ENCODE measurements around the gene SARDH. TPM values are rescaled to one million over a fixed set of nuclear protein-coding genes. Genes with fewer than 3 reads are reported as not detected.

The SARDH gene
- total and polyA plus RNA-seq, 2 of the 8 experiments (the other 6 are each of a cell fraction or from before 2014, with no cell fraction given), result 6.4 to 7.4 TPM

DNA sequence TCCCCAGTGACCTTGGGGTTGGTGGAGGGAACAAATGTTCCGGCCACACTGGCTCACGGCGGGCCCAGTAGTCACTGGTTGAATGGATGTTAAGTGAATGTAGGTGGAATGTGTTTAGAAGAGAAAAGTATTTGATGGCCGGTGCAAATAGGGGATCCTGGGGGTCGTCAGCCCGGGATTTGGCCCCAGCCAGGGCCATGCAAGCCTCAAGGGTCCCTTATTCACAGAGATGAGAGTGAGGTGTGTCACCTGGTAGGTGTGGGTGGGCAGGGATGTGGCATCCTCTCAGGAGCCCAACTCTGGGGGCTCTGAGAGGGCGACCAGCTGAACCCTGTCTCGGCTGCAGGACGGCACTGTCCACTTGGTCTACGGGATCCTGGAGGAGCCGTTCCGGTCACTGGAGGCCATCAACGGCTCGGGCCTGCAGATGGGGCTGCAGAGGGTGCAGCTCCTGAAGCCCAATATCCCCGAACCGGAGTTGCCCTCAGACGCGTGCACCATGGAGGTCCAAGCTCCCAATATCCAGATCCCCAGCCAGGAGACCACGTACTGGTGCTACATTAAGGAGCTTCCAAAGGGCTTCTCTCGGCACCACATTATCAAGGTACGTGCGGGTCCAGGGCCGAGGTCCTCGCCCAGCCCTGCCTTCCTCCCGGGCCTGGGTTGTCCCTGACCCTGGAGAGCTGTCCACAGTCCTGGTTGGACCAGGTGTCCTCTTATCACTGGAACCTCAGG is 96.1 kb downstream of the SARDH start:
- H3K79me2 ChIP-seq (ENCODE audit: control insufficient read depth in 1 of 2, insufficient read depth in 2 of 2, low read length in 2 of 2), result no peaks in the 10 kb centered on the region
- CTCF ChIA-PET (ENCODE audit: partially characterized antibody), result interaction anchor here (0.6 to 3.3 kb wide), 9 partner anchors 11 to 293 kb away, joined by 3 to 14 read pairs (median 3); no protein-coding TSS in a partner anchor
- FAIRE-seq (no peak), DNase-seq (ENCODE audit: low read depth in 1 of 2, low spot score in 2 of 2) (no peak)
- 89% methylated on average over 25 of the region's 25 CpGs; no CpG with 5 or more reads in 1 of the 2 experiments for WGBS, 2 experiments (ENCODE audit: extremely low coverage in 1 of 2, insufficient coverage in 1 of 2, insufficient read length in 1 of 2, insufficient replicate concordance in 2 of 2, low coverage in 1 of 2, low lambda C conversion rate in 2 of 2, missing lambda C conversion rate in 1 of 2)
- H2BK12ac ChIP-seq (ENCODE audit: low read depth, low read length), result no peak overlapping the region
- no peak overlapping the region for H2BK15ac ChIP-seq (ENCODE audit: low read length)
- no peak overlapping the region for H3K14ac ChIP-seq (ENCODE audit: insufficient read length)
- peaks cover 0 to 9% (median 7%) of the 10 kb centered on the region in 4 experiments; a peak in 6 of 7 replicates for H3K4me1 ChIP-seq (replicated peaks in 1 of 4; ENCODE audit: control insufficient read depth in 3 of 4, insufficient read depth in 4 of 4, low read length in 3 of 4)
- H3K9me3 ChIP-seq (ENCODE audit: insufficient read depth in 2 of 2, low read depth in 1 of 2, low read length in 1 of 2), result no peaks in the 10 kb centered on the region
- no peak overlapping the region for H3K18ac ChIP-seq (ENCODE audit: extremely low read depth, low read length)
- H3K4ac ChIP-seq (replicated peaks; ENCODE audit: insufficient read length, low read depth, low read length), result no peak overlapping the region
- H3K36me3 ChIP-seq (ENCODE audit: control insufficient read depth in 2 of 4, insufficient read depth in 4 of 4, low read length in 3 of 4), result no peaks in the 10 kb centered on the region
- POLR2A ChIA-PET (ENCODE audit: partially characterized antibody), result interaction anchor here (0.7 to 0.9 kb wide), 2 partner anchors 13 to 38 kb away, joined by 3 to 4 read pairs; no protein-coding TSS in a partner anchor
- H3K9ac ChIP-seq (replicated peaks in 1 of 4; ENCODE audit: extremely low read depth in 1 of 4, low read depth in 3 of 4, low read length in 3 of 4), result no peak overlapping the region
- H4K91ac ChIP-seq (replicated peaks; ENCODE audit: insufficient read length, low read length), result no peak overlapping the region
- H3K27me3 ChIP-seq (replicated peaks in 1 of 4; ENCODE audit: control insufficient read depth in 3 of 4, extremely low read depth in 1 of 4, insufficient read depth in 3 of 4, low read length in 3 of 4), result no peaks in the 10 kb centered on the region; a peak in 1 of 7 replicates
- H4K5ac ChIP-seq (ENCODE audit: insufficient read length, low read depth, low read length), result no peak overlapping the region
- no peaks in the 10 kb centered on the region; the same call in 1 of the 2 replicates for H3K79me1 ChIP-seq (ENCODE audit: low read depth, low read length)
- H2AK5ac ChIP-seq (ENCODE audit: low read depth, low read length), result no peak overlapping the region
- no peak overlapping the region for H2BK5ac ChIP-seq (ENCODE audit: low read depth, low read length)
- H3K4me3 ChIP-seq (ENCODE audit: extremely low read depth in 1 of 4, insufficient read depth in 2 of 4, low read depth in 3 of 4, low read length in 4 of 4), result no peak overlapping the region
- H4K8ac ChIP-seq (ENCODE audit: extremely low read depth, insufficient read depth, low read length), result no peak overlapping the region
- no peak overlapping the region for H3K56ac ChIP-seq (replicated peaks; ENCODE audit: insufficient read length, low read depth, low read length)
- no peak overlapping the region for H3K23ac ChIP-seq (ENCODE audit: insufficient read length)
- no peak overlapping the region; the same call in 1 of the 2 replicates for H2BK20ac ChIP-seq (ENCODE audit: low read length)
- 0 out of 2 replicates have a peak, but pooled peaks cover 1% of the 10 kb centered on the region for H3K23me2 ChIP-seq (ENCODE audit: low read depth, low read length)
- H4K20me1 ChIP-seq (replicated peaks in 1 of 2; ENCODE audit: control insufficient read depth in 1 of 2, insufficient read depth in 2 of 2, low read length in 2 of 2), result peaks cover 0 to 2% of the 10 kb centered on the region in 2 experiments
- H2BK120ac ChIP-seq (replicated peaks; ENCODE audit: low read depth, low read length), result no peak overlapping the region
- H3K4me2 ChIP-seq (ENCODE audit: insufficient read depth in 1 of 2, low read depth in 2 of 2, low read length in 2 of 2), result no peak overlapping the region
- no peak overlapping the region for H3K27ac ChIP-seq (ENCODE audit: low read depth, low read length)
- H2AFZ ChIP-seq (ENCODE audit: low read length), result no peak overlapping the region
- TF ChIP-seq ATF3 (IDR thresholded peaks at IDR 0.05; ENCODE audit: insufficient read depth, low read depth, low read length) (no peak), TBP (IDR thresholded peaks at IDR 0.05; ENCODE audit: low read depth, low read length) (no peak), CBX8 (IDR thresholded peaks at IDR 0.05; ENCODE audit: borderline replicate concordance, low read depth, low read length) (no peak), KDM5A (IDR thresholded peaks at IDR 0.05; ENCODE audit: low read length) (no peak), SIX5 (IDR thresholded peaks at IDR 0.05; ENCODE audit: low read depth, low read length) (no peak), CTCF (IDR thresholded peaks at IDR 0.05; ENCODE audit: control extremely low read depth in 1 of 3, insufficient read depth in 1 of 3, low read depth in 1 of 3, low read length in 3 of 3) (no peak), GTF2F1 (IDR thresholded peaks at IDR 0.05; ENCODE audit: borderline replicate concordance, low read depth, low read length) (no peak), RFX5 (IDR thresholded peaks at IDR 0.05; ENCODE audit: borderline replicate concordance, low read depth, low read length) (no peak), KDM1A (IDR thresholded peaks at IDR 0.05; ENCODE audit: borderline replicate concordance, low read length) (no peak)
